H1 (cell line): Measurements from ENCODE around the gene TGM3. TPM values are rescaled to one million over a fixed set of nuclear protein-coding genes. Genes with fewer than 3 reads are reported as not detected.

Experiments
- BCL11A ChIP-seq, 2 experiments: IDR thresholded peaks; one replicate each; pipeline ENCODE4 v1.6.1; 2011; ENCODE audit warnings: low read depth in 2 of 2, low read length in 2 of 2, mild to moderate bottlenecking in 2 of 2
- CEBPB ChIP-seq: IDR thresholded peaks from 2 replicates; pipeline ENCODE4 v1.6.1; 2012; ENCODE audit warnings: low read depth, low read length
- CHD7 ChIP-seq: fragments of 300-600 bp; sonication (generic); IDR thresholded peaks from 2 replicates; pipeline ENCODE4 v1.7.1; 2012; ENCODE audit warnings: low read length, moderate library complexity, mild to moderate bottlenecking, inconsistent platforms; ENCODE audit not compliant: insufficient replicate concordance
- MAFK ChIP-seq: IDR thresholded peaks from 2 replicates; pipeline ENCODE4 v1.6.1; 2012; ENCODE audit warnings: low read depth, mild to moderate bottlenecking, improper control_type of control experiment, low read length
- POU5F1 ChIP-seq: IDR thresholded peaks from 2 replicates; pipeline ENCODE4 v1.6.1; 2011; ENCODE audit warnings: low read depth, mild to moderate bottlenecking, low read length, moderate library complexity
- TAF1 ChIP-seq: IDR thresholded peaks from 2 replicates; pipeline ENCODE4 v1.6.1; 2011; ENCODE audit warnings: mild to moderate bottlenecking, low read depth, low read length
- polyA plus RNA-seq, 7 experiments: library from polyadenylated mRNA; depleted of rRNA in 3 of 7; stranded (reverse) in 5 of 7; unstranded in 2 of 7; fragments of >200 nt in 5 of 7; fragments of 200-250 nt in 2 of 7; gene quantifications; 1 replicate in 5 of 7; 2 replicates in 1 of 7; 4 replicates in 1 of 7; pipeline versions ENCODE4 v1.2.1 to v1.2.3, GENCODE V29; 2011 to 2013; ENCODE audit warnings: missing spikeins in 2 of 7, mixed read lengths in 2 of 7
- total RNA-seq: library from RNA; stranded (reverse); fragmentation: NEBNext Ultra II Directional; extraction: Animal tissue kit (Norgen Biotek cat#: 25700); gene quantifications from 2 replicates; pipeline ENCODE4 v1.2.1, GENCODE V29; 2021

TGM3 gene
- total and polyA plus RNA-seq, 2 of the 8 experiments (the other 6 are each of a cell fraction or from before 2014, with no cell fraction given), result 0.12 TPM; not detected in 1

GRCh38 chr20:2386516-2387179 is 90.8 kb downstream of the TGM3 start (continued):
- TF ChIP-seq CHD7 (no peak), TAF1 (no peak), BCL11A (IDR thresholded peaks at IDR 0.05; ENCODE audit: low read depth in 2 of 2, low read length in 2 of 2) (no peak), CEBPB (no peak), POU5F1 (no peak), MAFK (no peak)
- TF ChIP-seq, all 59 proteins: peak for 0
